GM19438 (cell line): ENCODE data around the gene PGBD5.

Source experiments
- ATAC-seq: cut with Tn5 transposase; IDR thresholded peaks from one replicate; pipeline ENCODE4 v1.9.1; 2021; ENCODE audit warnings: low read depth; ENCODE audit not compliant: unreplicated experiment

PGBD5 gene

GRCh38 chr1:230399321-230400006, 26.7 kb downstream of the PGBD5 start:
- no peak for ATAC-seq

- no peak for ATAC-seq
These were observed 27.3 kb downstream of the PGBD5 start for GRCh38 chr1:230398856-230399255.

DNA sequence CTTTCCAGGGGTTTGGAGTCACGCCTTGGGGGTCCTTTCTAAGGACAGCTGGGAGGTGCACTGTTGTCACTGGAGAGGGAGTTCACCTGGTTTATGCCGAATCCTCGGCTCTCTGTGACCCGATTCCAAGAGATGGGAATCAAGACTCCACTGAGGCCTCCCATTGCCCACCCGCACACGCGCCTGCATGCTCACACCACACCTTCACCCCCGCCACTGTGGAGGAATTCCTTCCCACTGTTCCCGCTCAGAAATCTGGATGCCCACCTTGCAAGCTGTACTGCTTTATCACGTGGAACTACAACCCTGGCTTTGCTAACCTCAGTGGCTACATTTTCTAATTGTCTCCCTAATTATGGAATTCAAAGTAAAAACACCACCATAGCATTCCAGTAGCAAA, 29.2 kb downstream of the PGBD5 start:
- ATAC-seq, result no peak

- no peak for ATAC-seq
These were observed 30.2 kb downstream of the PGBD5 start for GRCh38 chr1:230395932-230396331.

DNA sequence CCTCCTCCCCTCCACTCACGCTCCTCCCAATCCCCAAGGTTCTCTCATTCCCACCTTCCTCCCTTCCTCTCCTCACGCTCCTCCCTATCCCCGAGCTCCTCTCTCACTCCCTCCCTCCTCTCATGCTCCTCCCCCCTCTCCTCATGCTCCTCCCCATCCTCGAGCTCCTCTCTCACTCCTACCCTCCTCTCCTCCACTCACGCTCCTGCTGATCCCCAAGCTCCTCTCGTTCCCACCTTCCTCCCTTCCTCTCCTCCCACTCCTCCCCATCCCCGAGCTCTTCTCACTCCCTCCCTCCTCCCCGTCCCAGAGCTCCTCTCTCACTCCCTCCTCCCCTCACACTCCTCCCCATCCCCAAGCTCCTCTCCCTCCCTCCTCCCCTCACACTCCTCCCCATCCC, 31.4 kb downstream of the PGBD5 start:
- ATAC-seq, result no peak

DNA sequence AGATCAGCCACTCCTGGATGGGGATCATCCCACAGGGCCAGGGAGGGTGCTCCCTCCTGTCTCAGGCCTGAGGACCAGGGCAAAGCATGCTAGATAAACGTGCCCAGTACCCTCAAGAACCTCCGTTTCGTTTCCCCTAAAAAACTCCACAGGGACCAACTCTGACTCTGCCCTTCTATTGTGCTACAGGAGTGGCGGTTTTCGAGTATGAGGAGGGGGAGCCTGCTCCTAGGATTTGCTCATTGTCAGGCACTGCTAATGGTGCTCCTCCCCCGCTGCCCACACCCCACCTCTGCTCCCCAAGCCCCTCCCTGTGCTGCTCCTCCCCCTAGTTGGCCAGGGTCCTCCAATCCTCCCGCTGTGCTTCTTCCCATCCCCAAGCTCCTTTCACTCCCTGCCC, 32.0 kb downstream of the PGBD5 start:
- no peak for ATAC-seq

DNA sequence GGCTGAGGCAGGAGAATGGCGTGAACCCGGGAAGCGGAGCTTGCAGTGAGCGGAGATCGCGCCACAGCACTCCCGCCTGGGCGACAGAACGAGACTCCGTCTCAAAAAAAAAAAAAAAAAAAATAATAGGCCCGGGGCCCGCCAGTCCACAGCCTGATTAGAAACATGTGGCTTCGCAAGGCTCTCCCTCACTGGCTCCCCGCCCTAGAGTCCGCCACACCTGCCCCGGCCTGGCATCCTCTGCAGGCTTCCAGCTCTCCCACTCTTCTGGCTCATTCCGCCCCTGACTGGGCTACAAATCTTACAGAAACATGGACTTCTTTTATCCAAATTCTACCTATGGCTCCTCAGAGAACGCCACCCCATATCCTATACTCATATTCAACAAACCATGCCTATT, 32.4 kb downstream of the PGBD5 start:
- ATAC-seq, result no peak

GRCh38 chr1:230392920-230393521, 33.1 kb downstream of the PGBD5 start:
- ATAC-seq, result no peak

- ATAC-seq, result no peak
These were observed 33.6 kb downstream of the PGBD5 start for GRCh38 chr1:230392536-230392909.

- ATAC-seq, result no peak
These were observed 34.2 kb downstream of the PGBD5 start for GRCh38 chr1:230391776-230392535.

GRCh38 chr1:230390371-230390770, 35.8 kb downstream of the PGBD5 start:
- ATAC-seq, result no peak

DNA sequence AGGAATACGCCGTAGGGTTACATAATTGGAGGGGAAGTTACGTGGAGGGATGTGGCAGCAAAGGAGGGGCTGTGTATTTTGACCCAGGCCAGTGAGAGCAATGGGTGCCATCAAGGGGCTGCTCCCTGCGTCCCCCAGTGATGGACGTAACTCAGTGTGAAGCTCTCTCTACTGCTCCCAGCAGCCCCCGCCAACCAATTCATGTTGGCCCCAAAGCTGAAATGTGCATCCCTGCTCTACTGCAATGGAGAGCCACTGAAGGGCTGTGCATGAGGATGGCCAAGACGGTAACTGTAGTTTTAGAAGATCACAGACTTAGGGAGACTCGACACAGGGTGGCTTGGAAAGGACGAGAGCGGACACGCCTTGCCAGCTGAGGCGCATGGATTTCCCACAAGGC, 38.3 kb downstream of the PGBD5 start:
- no peak for ATAC-seq

GRCh38 chr1:230387296-230387695, 38.8 kb downstream of the PGBD5 start:
- no peak for ATAC-seq

DNA sequence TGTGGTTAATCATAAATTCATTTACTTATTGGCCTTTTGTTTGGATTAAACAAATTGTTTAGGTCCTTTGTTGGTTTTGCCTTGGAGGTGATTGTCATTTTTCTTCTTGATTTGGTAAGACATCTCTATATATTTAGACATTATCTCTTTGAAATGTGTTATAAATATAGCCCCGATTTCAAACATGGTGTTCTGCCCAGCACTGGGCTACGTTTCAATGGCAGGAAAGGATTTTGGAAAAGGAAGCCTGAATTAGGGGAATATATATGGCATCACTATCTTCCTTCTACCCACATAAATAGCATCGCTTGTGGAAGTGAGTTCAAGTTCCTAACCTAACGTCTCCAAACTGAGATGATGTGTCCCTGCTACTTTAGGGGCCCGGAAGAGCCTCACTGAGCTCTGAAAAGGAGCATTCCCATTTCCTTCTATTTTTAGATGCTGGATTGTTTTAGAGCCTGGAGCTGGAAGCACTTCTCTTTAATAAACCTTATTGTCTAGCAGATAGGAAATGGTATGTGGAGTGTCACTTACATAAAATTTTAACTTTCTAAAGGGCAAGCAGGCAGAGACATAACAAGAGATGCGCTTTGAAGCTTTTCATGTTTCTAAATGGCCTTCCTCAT, 39.4 kb downstream of the PGBD5 start:
- ATAC-seq, result no peak

DNA sequence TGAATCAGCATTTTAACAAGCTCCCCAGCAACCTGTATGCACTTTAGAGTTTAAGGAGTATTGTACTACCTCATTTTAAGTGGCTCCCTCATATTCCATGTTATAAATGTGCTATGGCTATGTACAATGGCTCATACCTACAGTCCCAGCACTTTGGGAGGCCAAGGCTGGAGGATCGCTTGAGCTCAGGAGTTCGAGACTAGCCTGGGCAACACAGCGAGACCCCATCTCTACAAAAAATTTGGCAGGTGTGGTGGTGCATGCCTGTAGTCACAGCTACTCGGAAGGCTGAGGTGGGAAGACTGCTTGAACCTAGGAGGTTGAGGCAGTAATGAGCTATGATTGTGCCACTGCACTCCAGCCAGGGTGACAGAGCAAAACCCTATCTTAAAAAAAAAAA, 40.2 kb downstream of the PGBD5 start:
- ATAC-seq, result no peak

- no peak for ATAC-seq
These were observed 41.0 kb downstream of the PGBD5 start for GRCh38 chr1:230385158-230385450.

DNA sequence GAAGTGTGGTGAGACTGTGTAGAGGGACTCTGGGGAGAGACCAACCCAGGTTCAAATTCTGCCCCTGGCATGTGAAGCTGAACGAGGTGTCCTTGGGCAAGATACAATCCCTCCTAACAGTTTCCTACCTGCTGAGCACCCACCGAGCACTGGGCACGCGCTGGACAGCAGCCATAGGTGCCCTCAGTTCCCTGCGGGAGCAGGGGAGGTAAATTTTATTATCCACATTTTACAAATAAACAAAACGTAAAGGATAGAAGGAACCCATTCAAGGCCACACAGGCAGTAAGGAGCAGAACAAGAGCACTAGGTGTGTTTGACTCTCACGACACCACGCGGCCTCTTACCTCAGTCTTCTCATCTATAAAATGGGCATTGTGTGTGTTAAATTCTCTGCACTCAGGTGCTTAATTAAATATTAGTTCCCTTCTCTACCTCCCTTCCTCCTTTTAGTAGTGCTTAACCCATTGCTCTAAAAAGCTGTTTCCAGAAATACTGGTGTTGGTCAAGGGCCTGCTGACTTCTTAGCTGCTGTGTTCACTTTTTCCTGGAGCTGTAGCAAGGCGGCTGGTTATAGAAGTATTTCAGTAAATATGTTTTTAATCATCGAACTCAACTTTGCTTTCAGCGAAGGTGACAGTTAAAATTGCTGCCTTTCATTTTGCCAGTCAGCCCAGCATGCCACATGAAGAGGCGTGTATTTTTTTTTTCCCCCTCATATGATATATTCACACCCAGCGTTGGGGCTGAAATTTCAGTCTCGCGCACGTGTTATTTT, 41.6 kb downstream of the PGBD5 start:
- ATAC-seq, result no peak

GRCh38 chr1:230383425-230383824, 42.7 kb downstream of the PGBD5 start:
- ATAC-seq, result no peak

DNA sequence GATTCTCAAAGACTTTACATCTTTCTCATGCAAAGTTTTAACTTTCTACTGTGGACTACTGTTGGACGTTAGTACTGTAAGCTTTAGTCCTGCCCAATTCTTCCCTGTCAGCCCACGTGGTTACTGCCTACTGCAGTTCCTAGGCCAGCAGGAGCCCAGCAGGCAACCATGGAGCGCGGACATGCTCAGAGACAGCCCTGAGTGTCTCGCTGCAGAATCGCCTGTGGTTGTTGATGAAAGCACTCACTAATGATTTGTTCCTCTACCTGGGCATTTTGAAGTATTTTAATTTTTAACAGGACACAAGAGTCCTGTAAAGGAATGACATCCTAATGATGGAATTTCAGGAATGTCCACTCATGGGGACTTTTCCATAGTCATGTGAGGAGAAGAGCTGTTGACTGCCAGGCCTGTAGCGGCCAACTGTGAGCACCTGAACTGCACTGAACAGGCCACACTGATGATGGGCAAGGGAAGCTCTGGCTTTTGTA, 44.1 kb downstream of the PGBD5 start:
- no peak for ATAC-seq

- ATAC-seq, result no peak
These were observed 44.5 kb downstream of the PGBD5 start for GRCh38 chr1:230381585-230381984.

GRCh38 chr1:230381049-230381467, 45.1 kb downstream of the PGBD5 start:
- no peak for ATAC-seq
